Measurements from ENCODE around the gene TBC1D23.

TBC1D23 gene

GRCh38 chr3:100352296-100353231 is 91.8 kb downstream of the TBC1D23 start:
- no peak for DNase-seq (ENCODE audit: low spot score)

GRCh38 chr3:100354850-100355249 is 94.1 kb downstream of the TBC1D23 start:
- DNase-seq (ENCODE audit: low spot score) = no peak

- DNase-seq (ENCODE audit: low spot score) = no peak
Observed at GRCh38 chr3:100358413-100358812, 97.6 kb downstream of the TBC1D23 start.

GRCh38 chr3:100359035-100359434 is 98.2 kb downstream of the TBC1D23 start:
- no peak for DNase-seq (ENCODE audit: low spot score)

GRCh38 chr3:100360757-100361496 is 100.1 kb downstream of the TBC1D23 start:
- DNase-seq (ENCODE audit: low spot score) = no peak

- no peak for DNase-seq (ENCODE audit: low spot score)
Observed at GRCh38 chr3:100361897-100362296, 101.1 kb downstream of the TBC1D23 start.

- DNase-seq (ENCODE audit: low spot score) = no peak
Observed at GRCh38 chr3:100364421-100364820, 103.6 kb downstream of the TBC1D23 start.

- no peak for DNase-seq (ENCODE audit: low spot score)
Observed at GRCh38 chr3:100366424-100366823, 105.6 kb downstream of the TBC1D23 start.

GRCh38 chr3:100368441-100368840 is 107.6 kb downstream of the TBC1D23 start:
- no peak for DNase-seq (ENCODE audit: low spot score)

- DNase-seq (ENCODE audit: low spot score) = no peak
Observed at GRCh38 chr3:100370756-100371155, 110.0 kb downstream of the TBC1D23 start.

GRCh38 chr3:100374521-100374920 is 113.7 kb downstream of the TBC1D23 start:
- DNase-seq (ENCODE audit: low spot score) = no peak
